ENCODE data around the gene DLEC1.

The DLEC1 gene

GRCh38 chr3:38000965-38001455 lies 38.0 kb upstream of the DLEC1 start:
- TF ChIP-seq SIN3A (IDR thresholded peaks at IDR 0.05; ENCODE audit: borderline replicate concordance, insufficient read depth, low read length) (no peak), FOXP2 (optimal IDR thresholded peaks at IDR 0.05; ENCODE audit: borderline replicate concordance, extremely low read depth, extremely low read length, insufficient read depth) (no peak), REST (IDR thresholded peaks at IDR 0.05; ENCODE audit: insufficient read depth in 1 of 2, low read depth in 2 of 2, low read length in 2 of 2) (no peak), TAF1 (IDR thresholded peaks at IDR 0.05; ENCODE audit: borderline replicate concordance, insufficient read depth, low read length) (no peak), POLR2AphosphoS5 (IDR thresholded peaks at IDR 0.05; ENCODE audit: low read depth, low read length) (no peak)

DNA sequence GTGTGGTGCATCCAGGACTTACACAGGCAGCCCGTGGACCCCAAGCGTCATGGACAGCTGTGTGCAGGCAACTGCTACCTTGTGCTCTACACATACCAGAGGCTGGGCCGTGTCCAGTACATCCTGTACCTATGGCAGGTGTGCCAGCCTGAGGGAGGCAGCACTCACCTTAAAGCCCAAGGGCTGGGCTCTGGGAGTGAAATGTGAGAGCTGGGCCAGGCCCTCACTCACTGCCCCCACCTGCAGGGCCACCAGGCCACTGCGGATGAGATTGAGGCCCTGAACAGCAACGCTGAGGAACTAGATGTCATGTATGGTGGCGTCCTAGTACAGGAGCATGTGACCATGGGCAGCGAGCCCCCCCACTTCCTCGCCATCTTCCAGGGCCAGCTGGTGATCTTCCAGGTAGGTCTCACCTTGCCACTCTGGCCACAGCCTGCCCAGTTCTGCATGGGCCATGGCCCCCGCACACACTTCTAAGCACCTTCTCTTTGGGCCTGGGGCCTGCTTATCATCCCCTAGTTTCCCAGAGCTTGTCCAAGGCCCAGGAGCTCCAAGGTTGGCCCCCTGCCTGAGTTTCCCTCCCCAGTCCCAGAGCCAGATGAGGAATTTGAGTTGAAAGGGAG lies 37.4 kb upstream of the DLEC1 start:
- TF ChIP-seq REST (IDR thresholded peaks at IDR 0.05; ENCODE audit: insufficient read depth in 1 of 2, low read depth in 2 of 2, low read length in 2 of 2) (no peak), POLR2AphosphoS5 (IDR thresholded peaks at IDR 0.05; ENCODE audit: low read depth, low read length) (no peak), TAF1 (IDR thresholded peaks at IDR 0.05; ENCODE audit: borderline replicate concordance, insufficient read depth, low read length) (no peak)

DNA sequence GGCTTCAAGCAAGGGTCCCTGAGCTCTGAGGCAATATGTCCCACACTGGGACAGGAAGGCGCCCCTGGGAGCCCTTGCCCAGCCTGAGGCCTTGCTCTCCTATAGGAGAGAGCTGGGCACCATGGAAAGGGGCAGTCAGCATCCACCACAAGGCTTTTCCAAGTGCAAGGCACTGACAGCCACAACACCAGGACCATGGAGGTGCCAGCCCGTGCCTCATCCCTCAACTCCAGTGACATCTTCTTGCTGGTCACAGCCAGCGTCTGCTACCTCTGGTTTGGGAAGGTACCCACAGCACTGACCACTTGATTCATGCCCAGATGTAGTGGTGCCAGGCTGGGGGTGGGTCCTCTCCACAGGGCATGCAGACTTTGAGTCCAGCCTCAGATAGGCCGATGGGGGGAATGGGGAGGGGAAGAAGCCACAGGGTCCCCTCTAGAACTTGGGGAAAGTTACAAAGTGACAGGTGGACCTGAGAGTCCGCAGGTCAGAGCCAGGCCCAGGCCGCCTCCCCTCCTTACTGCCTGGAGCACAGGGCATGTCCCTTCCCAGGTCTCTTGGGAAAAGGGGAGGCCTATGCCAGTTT lies 36.6 kb upstream of the DLEC1 start:
- TF ChIP-seq TAF1 (IDR thresholded peaks at IDR 0.05; ENCODE audit: borderline replicate concordance, insufficient read depth, low read length) (no peak), REST (IDR thresholded peaks at IDR 0.05; ENCODE audit: insufficient read depth in 1 of 2, low read depth in 2 of 2, low read length in 2 of 2) (no peak), FOXP2 (optimal IDR thresholded peaks at IDR 0.05; ENCODE audit: borderline replicate concordance, extremely low read depth, extremely low read length, insufficient read depth) (no peak), POLR2AphosphoS5 (IDR thresholded peaks at IDR 0.05; ENCODE audit: low read depth, low read length) (no peak), SIN3A (IDR thresholded peaks at IDR 0.05; ENCODE audit: borderline replicate concordance, insufficient read depth, low read length) (no peak)

DNA sequence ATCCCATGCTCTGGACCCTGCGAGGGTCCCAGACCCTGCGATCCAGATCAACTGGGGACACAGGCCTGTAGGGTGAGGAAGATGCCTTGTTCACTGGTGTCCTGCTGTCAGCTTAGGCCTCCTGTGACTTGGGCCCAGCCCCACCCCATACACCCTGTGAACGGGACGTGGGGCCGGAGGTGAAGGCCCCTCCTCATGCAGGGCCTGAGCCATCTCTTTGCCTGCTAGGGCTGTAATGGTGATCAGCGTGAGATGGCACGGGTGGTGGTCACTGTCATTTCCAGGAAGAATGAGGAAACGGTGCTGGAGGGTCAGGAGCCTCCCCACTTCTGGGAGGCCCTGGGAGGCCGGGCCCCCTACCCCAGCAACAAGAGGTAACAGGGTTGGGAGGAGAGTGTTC lies 36.1 kb upstream of the DLEC1 start:
- TF ChIP-seq TAF1 (IDR thresholded peaks at IDR 0.05; ENCODE audit: borderline replicate concordance, insufficient read depth, low read length) (no peak), REST (IDR thresholded peaks at IDR 0.05; ENCODE audit: insufficient read depth in 1 of 2, low read depth in 2 of 2, low read length in 2 of 2) (no peak), FOXP2 (optimal IDR thresholded peaks at IDR 0.05; ENCODE audit: borderline replicate concordance, extremely low read depth, extremely low read length, insufficient read depth) (no peak), SIN3A (IDR thresholded peaks at IDR 0.05; ENCODE audit: borderline replicate concordance, insufficient read depth, low read length) (no peak), POLR2AphosphoS5 (IDR thresholded peaks at IDR 0.05; ENCODE audit: low read depth, low read length) (no peak)

All from PFSK-1 (cell line).